COR-L47 (cell line): Measurements from ENCODE around the gene STK10.
"Not testable (repeated sequence)": the region's sequence is repeated elsewhere in the genome, so short reads cannot be mapped to it uniquely, and the experiment has no call there.

ENCODE experiments used
- DNase-seq: peaks from one replicate; lab custom pipeline; 2025; lab: John Stamatoyannopoulos, UW

The STK10 gene

GRCh38 chr5:172188033-172188892, at the start of gene STK10:
Gene STK10, minus strand, starts transcription at chr5:172188224. Its CDS starts 182 bp downstream, at chr5:172188042.
- peak; percentile 84 for DNase-seq

GRCh38 chr5:172235827-172236736, 48.1 kb upstream of the STK10 start:
- DNase-seq = no peak

- DNase-seq = no peak
Measured at GRCh38 chr5:172235132-172235780, 47.2 kb upstream of the STK10 start.

GRCh38 chr5:172234031-172234430, 46.0 kb upstream of the STK10 start:
- DNase-seq = no peak

GRCh38 chr5:172229904-172230303, 41.9 kb upstream of the STK10 start:
- no peak for DNase-seq

- no peak for DNase-seq
Measured at GRCh38 chr5:172224996-172225395, 37.0 kb upstream of the STK10 start.

- no peak for DNase-seq
Measured at GRCh38 chr5:172223901-172224873, 36.2 kb upstream of the STK10 start.

- no peak for DNase-seq
Measured at GRCh38 chr5:172219296-172219695, 31.3 kb upstream of the STK10 start.

GRCh38 chr5:172216345-172216744, 28.3 kb upstream of the STK10 start:
- DNase-seq = no peak

GRCh38 chr5:172213126-172213525, 25.1 kb upstream of the STK10 start:
- DNase-seq = no peak

GRCh38 chr5:172211676-172212075, 23.7 kb upstream of the STK10 start:
- no peak for DNase-seq

- DNase-seq = no peak
Measured at GRCh38 chr5:172209714-172210113, 21.7 kb upstream of the STK10 start.

GRCh38 chr5:172207511-172207910, 19.5 kb upstream of the STK10 start:
- no peak for DNase-seq

GRCh38 chr5:172205984-172206383, 18.0 kb upstream of the STK10 start:
- not testable (repeated sequence) for DNase-seq

- DNase-seq = no peak
Measured at GRCh38 chr5:172200476-172200875, 12.5 kb upstream of the STK10 start.

GRCh38 chr5:172199446-172199845, 11.4 kb upstream of the STK10 start:
- DNase-seq = no peak

GRCh38 chr5:172197775-172198174, 9.8 kb upstream of the STK10 start:
- not testable (repeated sequence) for DNase-seq

GRCh38 chr5:172194985-172195774, 7.2 kb upstream of the STK10 start:
- no peak for DNase-seq

- DNase-seq = no peak
Measured at GRCh38 chr5:172193872-172194271, 5.8 kb upstream of the STK10 start, which contains the start of gene EFCAB9. Gene EFCAB9, plus strand, starts transcription at chr5:172194172. Its CDS starts 1 bp downstream, at chr5:172194173.

- no peak for DNase-seq
Measured at GRCh38 chr5:172189693-172190296, 1.8 kb upstream of the STK10 start.
